Measurements from ENCODE around the gene PYM1.

The PYM1 gene

DNA sequence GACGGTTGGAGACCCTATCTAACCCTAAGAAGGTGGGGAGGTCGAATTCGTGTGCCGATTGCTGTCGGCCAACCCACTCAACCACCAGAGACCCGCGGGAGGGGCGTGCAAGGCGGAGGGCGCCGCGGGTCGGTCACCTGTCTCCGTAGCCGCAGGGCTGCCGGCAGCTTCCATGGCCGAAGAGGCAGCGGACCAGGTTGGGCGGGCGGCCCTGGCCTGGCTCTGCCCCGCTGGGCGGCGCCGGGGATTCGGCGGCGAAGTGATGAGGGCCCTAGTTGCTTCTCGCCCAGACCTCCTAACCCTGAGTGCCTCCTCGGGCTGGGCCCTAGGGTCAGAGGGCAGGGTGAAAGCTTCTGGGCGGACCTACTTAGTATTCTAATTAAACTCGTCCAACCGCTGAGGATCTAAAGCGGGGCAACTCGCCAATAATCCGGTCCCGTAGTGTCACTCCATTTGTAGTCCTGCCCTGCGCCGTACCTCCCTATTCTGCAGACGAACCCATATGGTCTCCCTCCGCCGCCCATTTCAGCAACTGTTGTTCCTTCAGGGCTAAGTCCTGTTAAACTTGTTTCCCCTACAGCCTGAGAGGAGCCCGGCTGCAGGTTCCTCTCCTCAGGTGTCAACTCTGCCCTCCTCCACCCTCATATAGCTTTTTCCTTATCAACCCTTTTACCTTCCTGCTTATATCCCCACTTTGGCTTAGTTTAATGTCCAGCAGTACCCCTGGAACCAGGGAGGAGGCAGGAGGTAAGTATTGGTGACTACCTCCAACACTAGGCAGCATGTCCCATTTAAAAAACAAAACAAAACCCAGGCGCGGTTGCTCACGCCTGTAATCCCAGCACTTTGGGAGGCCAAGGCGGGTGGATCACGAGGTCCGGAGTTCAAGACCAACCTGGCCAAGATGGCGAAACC is at the start of gene PYM1:
PYM1 (minus strand) TSS at position 307 of the 915 bp plus-strand sequence; CDS start at position 174, 133 bp downstream.
- Histone ChIP-seq H3K9ac (ENCODE audit: low read depth, low read length) (peak within 1 kb of the TSS; percentile 96), H3K4me1 (ENCODE audit: insufficient read depth, low read length) (peaks cover 15% of the 10 kb centered on the region), H3K27me3 (ENCODE audit: insufficient read depth, low read length) (peaks cover 17% of the 10 kb centered on the region), H3K36me3 (ENCODE audit: insufficient read depth, low read depth, low read length) (peaks cover 19% of the 10 kb centered on the region), H3K4me3 (ENCODE audit: low read length) (peak within 1 kb of the TSS; percentile 93), H3K27ac (ENCODE audit: low read length) (peak within 1 kb of the TSS; percentile 84), H3K9me3 (ENCODE audit: insufficient read depth, low read depth, low read length) (no peaks in the 10 kb centered on the region)

DNA sequence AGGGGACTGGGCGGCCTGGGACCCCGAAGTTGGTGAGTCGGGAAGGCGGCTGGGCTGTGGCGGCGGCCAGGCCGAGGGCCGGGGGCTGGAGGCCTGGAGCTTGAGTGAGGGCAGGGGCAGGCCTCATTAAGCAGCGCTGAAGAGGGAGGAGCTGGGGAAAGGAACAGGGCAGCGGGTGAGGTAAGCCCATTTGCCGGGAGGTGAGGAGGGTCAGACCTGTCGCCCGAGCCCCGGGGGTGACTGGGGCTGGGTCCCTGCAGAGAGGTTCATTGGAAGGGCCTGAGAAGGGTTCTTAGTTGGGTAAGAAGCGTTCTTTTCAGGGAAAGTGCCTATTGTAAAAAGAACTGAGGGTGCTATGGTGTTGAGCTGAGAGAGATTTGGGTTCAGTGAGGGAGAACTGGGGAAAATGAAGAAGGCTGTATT is 46.6 kb upstream of the PYM1 start:
- Histone ChIP-seq H3K4me3 (ENCODE audit: low read length) (peak overlapping the region; percentile 98), H3K9me3 (ENCODE audit: insufficient read depth, low read depth, low read length) (no peaks in the 10 kb centered on the region), H3K36me3 (ENCODE audit: insufficient read depth, low read depth, low read length) (peaks cover 43% of the 10 kb centered on the region), H3K27ac (ENCODE audit: low read length) (no peak overlapping the region), H3K27me3 (ENCODE audit: insufficient read depth, low read length) (no peaks in the 10 kb centered on the region), H3K9ac (ENCODE audit: low read depth, low read length) (peak overlapping the region; percentile 90), H3K4me1 (ENCODE audit: insufficient read depth, low read length) (peaks cover 10% of the 10 kb centered on the region; the same call in 1 of the 2 replicates)

DNA sequence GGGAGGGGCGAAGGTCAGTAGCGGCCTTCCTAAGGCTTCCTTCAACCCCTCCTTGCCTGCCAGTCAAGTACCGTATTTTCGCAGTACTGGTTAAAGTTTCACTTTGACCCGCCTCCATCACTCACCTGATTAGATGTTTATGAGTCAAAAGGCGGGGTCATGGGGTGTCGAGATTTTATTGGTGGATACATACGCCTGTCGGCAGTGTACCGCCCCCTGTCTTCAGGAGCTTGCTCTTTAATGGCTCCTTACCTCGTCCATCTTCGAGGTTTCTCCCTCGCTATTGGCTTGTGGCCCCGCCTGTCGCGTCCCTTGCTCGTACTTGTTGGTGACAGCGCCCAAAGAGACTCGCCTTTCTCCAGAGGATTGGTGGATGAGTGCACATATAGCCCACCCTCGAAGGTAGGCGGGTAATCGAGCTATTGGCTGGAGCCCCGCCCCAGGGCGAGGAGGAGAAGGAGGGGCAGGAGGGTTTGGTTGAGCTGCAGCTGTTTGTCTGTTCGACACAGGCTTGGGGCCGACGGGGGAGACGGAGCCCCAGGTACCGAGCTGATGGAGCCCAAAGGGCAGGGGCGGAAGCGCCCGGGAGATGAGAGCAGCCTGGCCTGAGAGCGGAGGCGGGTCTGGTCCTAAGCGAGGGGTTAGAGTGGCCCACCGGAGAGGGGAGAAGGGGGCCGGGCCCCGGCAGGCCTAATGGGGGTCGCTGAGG is 46.1 kb upstream of the PYM1 start, which contains the start of gene RAB5B:
RAB5B (plus strand) TSS at position 480 of the 709 bp plus-strand sequence. CDS start 12,883 bp downstream, outside the sequence.
- Histone ChIP-seq H3K27me3 (ENCODE audit: insufficient read depth, low read length) (no peaks in the 10 kb centered on the region), H3K4me1 (ENCODE audit: insufficient read depth, low read length) (peaks cover 10% of the 10 kb centered on the region; the same call in 1 of the 2 replicates), H3K36me3 (ENCODE audit: insufficient read depth, low read depth, low read length) (peaks cover 45% of the 10 kb centered on the region), H3K4me3 (ENCODE audit: low read length) (peak within 1 kb of the TSS; percentile 98), H3K9me3 (ENCODE audit: insufficient read depth, low read depth, low read length) (no peaks in the 10 kb centered on the region), H3K27ac (ENCODE audit: low read length) (peak within 1 kb of the TSS; percentile 86), H3K9ac (ENCODE audit: low read depth, low read length) (peak within 1 kb of the TSS; percentile 90)

DNA sequence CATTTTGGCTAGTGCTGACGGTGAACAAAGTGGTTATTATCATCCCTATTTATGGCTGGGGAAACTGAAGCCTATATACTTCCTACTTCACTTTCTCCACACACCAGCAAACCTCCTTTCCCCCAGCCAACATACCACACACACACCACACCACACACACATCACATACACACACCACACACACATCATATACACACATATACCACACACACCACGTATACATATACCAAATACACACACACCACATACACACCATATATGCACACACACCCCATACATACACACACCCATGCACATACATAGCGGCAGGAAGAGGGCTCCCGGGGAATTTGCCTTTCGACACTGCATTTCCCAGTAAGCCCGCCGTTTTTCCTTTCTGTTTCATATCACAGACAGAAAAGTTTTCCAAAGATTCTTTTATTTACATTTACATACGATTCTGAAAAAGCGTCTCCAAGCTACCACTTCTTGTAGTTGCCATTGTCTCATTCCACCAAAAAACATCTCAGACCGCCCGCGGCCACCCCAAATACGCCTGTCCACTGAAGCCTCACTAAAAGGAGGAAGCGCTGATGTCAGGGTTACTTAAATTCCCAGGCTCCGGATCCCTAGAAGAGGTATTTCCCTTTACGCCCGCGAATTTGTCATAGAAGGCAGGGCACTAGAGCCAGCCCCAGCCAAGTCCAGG is 45.4 kb upstream of the PYM1 start:
- Histone ChIP-seq H3K27me3 (ENCODE audit: insufficient read depth, low read length) (no peaks in the 10 kb centered on the region), H3K36me3 (ENCODE audit: insufficient read depth, low read depth, low read length) (peaks cover 52% of the 10 kb centered on the region), H3K9ac (ENCODE audit: low read depth, low read length) (peak overlapping the region; percentile 76; the same call in 1 of the 2 replicates), H3K27ac (ENCODE audit: low read length) (peak overlapping the region; percentile 86), H3K4me3 (ENCODE audit: low read length) (peak overlapping the region; percentile 69), H3K9me3 (ENCODE audit: insufficient read depth, low read depth, low read length) (no peaks in the 10 kb centered on the region), H3K4me1 (ENCODE audit: insufficient read depth, low read length) (peaks cover 10% of the 10 kb centered on the region; the same call in 1 of the 2 replicates)

DNA sequence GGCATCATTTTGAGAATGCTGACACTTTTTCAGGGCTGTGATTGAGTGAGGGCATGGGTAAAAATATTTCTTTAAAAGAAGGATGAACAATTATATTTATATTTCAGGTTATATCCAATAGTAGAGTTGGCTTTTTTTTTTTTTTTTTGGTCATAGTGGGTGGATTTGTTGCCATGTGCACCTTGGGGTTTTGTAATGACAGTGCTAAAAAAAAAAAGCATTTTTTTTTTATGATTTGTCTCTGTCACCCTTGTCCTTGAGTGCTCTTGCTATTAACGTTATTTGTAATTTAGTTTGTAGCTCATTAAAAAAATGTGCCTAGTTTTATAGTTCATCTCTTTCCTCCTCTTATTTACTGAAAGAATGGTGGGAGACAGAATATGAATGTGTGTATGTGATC is 44.8 kb upstream of the PYM1 start:
- Histone ChIP-seq H3K9ac (ENCODE audit: low read depth, low read length) (peak overlapping the region; percentile 76; the same call in 1 of the 2 replicates), H3K27me3 (ENCODE audit: insufficient read depth, low read length) (no peaks in the 10 kb centered on the region), H3K4me3 (ENCODE audit: low read length) (peak overlapping the region; percentile 69), H3K27ac (ENCODE audit: low read length) (no peak overlapping the region), H3K9me3 (ENCODE audit: insufficient read depth, low read depth, low read length) (no peaks in the 10 kb centered on the region), H3K4me1 (ENCODE audit: insufficient read depth, low read length) (peaks cover 10% of the 10 kb centered on the region; the same call in 1 of the 2 replicates), H3K36me3 (ENCODE audit: insufficient read depth, low read depth, low read length) (peaks cover 52% of the 10 kb centered on the region)

DNA sequence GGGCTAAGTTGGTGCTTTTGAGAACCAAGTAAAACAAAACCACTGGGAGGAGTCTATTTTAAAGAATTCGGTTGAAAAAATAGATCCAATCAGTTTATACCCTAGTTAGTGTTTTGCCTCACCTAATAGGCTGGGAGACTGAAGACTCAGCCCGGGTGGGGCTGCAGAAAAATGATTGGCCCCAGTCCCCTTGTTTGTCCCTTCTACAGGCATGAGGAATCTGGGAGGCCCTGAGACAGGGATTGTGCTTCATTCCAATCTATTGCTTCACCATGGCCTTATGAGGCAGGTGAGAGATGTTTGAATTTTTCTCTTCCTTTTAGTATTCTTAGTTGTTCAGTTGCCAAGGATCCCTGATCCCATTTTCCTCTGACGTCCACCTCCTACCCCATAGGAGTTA is 44.3 kb upstream of the PYM1 start:
- no peak overlapping the region for H3K9ac ChIP-seq (ENCODE audit: low read depth, low read length)
- H3K36me3 ChIP-seq (ENCODE audit: insufficient read depth, low read depth, low read length): peaks cover 52% of the 10 kb centered on the region
- H3K9me3 ChIP-seq (ENCODE audit: insufficient read depth, low read depth, low read length): no peaks in the 10 kb centered on the region
- H3K4me3 ChIP-seq (ENCODE audit: low read length): no peak overlapping the region
- H3K4me1 ChIP-seq (ENCODE audit: insufficient read depth, low read length): peaks cover 10% of the 10 kb centered on the region; the same call in 1 of the 2 replicates
- H3K27me3 ChIP-seq (ENCODE audit: insufficient read depth, low read length): no peaks in the 10 kb centered on the region
- no peak overlapping the region for H3K27ac ChIP-seq (ENCODE audit: low read length)

DNA sequence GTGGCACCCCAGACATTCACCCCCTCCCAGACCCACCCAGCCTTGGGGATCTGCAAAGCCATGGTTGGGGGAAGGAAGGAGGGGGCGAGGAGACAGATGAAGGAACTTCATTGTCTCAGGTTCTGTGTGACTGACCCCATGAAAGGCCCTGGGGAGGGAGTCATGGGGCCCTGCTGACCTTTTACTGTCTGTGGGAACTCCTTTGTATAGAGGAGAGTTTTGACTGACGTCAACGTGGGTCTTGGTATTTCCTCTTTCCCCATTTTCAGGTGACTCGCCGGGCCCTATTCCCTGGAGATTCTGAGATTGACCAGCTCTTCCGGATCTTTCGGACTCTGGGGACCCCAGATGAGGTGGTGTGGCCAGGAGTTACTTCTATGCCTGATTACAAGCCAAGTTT is 43.1 kb upstream of the PYM1 start:
- no peak overlapping the region for H3K4me3 ChIP-seq (ENCODE audit: low read length)
- peaks cover 10% of the 10 kb centered on the region; the same call in 1 of the 2 replicates for H3K4me1 ChIP-seq (ENCODE audit: insufficient read depth, low read length)
- H3K9ac ChIP-seq (ENCODE audit: low read depth, low read length): no peak overlapping the region
- peaks cover 46% of the 10 kb centered on the region for H3K36me3 ChIP-seq (ENCODE audit: insufficient read depth, low read depth, low read length)
- no peaks in the 10 kb centered on the region for H3K27me3 ChIP-seq (ENCODE audit: insufficient read depth, low read length)
- H3K9me3 ChIP-seq (ENCODE audit: insufficient read depth, low read depth, low read length): no peaks in the 10 kb centered on the region
- H3K27ac ChIP-seq (ENCODE audit: low read length): no peak overlapping the region

DNA sequence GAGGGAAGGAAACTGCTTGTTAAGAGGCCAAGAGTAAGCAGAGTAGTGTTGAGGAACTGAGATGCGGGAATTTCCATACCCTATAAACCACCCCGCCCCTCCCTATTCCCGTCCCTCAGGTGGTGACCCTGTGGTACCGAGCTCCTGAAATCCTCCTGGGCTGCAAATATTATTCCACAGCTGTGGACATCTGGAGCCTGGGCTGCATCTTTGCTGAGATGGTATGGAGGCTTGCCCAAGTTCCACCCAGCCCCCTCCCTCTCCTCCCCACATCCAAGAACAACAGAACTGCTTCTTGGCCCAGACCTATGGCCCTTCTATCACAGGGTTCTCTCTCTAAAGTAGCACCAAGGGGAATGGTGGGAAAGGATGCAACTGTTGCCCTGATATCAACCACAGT is 41.7 kb upstream of the PYM1 start:
- Histone ChIP-seq H3K9me3 (ENCODE audit: insufficient read depth, low read depth, low read length) (no peaks in the 10 kb centered on the region), H3K9ac (ENCODE audit: low read depth, low read length) (no peak overlapping the region), H3K27ac (ENCODE audit: low read length) (no peak overlapping the region), H3K36me3 (ENCODE audit: insufficient read depth, low read depth, low read length) (peaks cover 46% of the 10 kb centered on the region), H3K4me3 (ENCODE audit: low read length) (no peak overlapping the region), H3K4me1 (ENCODE audit: insufficient read depth, low read length) (peaks cover 8% of the 10 kb centered on the region; the same call in 1 of the 2 replicates), H3K27me3 (ENCODE audit: insufficient read depth, low read length) (no peaks in the 10 kb centered on the region)

DNA sequence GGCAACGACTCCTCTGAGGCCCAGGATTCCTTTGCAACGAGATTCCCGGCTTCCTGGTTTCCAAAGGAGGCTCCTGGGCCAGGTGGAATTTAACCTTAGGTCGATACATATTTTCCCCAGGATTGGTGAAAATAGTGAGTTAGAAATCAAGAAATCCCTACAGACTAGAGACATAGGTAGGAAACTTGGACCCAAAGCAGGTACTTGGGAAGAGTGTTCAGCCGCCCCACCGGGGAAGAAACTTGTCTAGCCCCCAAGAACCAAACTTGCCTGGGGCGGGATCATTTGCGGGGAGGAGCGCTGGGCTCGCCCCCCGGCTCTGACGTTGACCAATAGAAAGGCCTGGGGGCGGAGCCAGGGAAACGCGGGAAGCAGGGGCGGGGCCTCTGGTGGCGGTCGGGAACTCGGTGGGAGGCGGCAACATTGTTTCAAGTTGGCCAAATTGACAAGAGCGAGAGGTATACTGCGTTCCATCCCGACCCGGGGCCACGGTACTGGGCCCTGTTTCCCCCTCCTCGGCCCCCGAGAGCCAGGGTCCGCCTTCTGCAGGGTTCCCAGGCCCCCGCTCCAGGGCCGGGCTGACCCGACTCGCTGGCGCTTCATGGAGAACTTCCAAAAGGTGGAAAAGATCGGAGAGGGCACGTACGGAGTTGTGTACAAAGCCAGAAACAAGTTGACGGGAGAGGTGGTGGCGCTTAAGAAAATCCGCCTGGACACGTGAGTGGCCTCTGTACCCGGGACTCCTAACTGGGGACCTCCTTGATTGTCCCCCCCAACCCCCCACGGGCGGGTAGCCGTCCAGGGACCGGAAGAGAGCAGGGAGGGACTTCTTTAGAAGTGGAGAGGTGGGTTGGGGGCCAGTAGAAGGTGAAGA is 39.0 kb upstream of the PYM1 start, which contains the start of gene CDK2:
CDK2 (plus strand) TSS at position 423 of the 874 bp plus-strand sequence; CDS start at position 602, 179 bp downstream.
- H3K36me3 ChIP-seq (ENCODE audit: insufficient read depth, low read depth, low read length): peaks cover 34% of the 10 kb centered on the region
- H3K27ac ChIP-seq (ENCODE audit: low read length): no peak within 1 kb of the TSS
- H3K4me3 ChIP-seq (ENCODE audit: low read length): peak within 1 kb of the TSS; percentile 97
- H3K4me1 ChIP-seq (ENCODE audit: insufficient read depth, low read length): peaks cover 3% of the 10 kb centered on the region; the same call in 1 of the 2 replicates
- H3K9ac ChIP-seq (ENCODE audit: low read depth, low read length): peak within 1 kb of the TSS; percentile 92
- H3K27me3 ChIP-seq (ENCODE audit: insufficient read depth, low read length): no peaks in the 10 kb centered on the region
- no peaks in the 10 kb centered on the region for H3K9me3 ChIP-seq (ENCODE audit: insufficient read depth, low read depth, low read length)

DNA sequence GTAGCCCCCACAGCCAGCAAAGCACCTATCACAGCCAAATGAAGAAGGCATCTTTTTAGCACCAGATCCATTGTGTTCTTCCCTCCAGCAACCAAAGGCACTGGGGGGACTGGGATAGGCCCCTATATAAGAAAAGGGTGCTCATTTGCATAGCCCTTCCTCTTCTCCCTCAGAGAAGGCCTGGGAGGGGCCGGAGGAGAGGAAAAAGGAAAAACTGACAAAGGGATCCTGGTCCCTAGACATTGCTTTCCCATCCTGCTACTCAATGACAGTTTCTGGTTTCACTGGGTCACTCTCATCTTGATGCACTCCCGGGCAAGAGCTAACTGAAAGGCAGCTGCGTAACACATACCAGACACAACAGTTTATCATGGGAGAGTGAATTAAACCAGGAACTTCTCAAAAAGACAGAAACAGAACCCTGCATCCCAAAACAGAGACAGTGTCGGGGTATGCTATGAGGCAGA is 38.3 kb upstream of the PYM1 start, which contains the start of gene PMEL:
PMEL (minus strand) TSS at position 102 of the 467 bp plus-strand sequence; CDS start at position 71, 31 bp downstream.
- Histone ChIP-seq H3K9ac (ENCODE audit: low read depth, low read length) (peak within 1 kb of the TSS; percentile 92), H3K4me3 (ENCODE audit: low read length) (peak within 1 kb of the TSS; percentile 97), H3K36me3 (ENCODE audit: insufficient read depth, low read depth, low read length) (peaks cover 32% of the 10 kb centered on the region), H3K4me1 (ENCODE audit: insufficient read depth, low read length) (peaks cover 3% of the 10 kb centered on the region; the same call in 1 of the 2 replicates), H3K27ac (ENCODE audit: low read length) (no peak within 1 kb of the TSS), H3K9me3 (ENCODE audit: insufficient read depth, low read depth, low read length) (no peaks in the 10 kb centered on the region), H3K27me3 (ENCODE audit: insufficient read depth, low read length) (no peaks in the 10 kb centered on the region)
